HG03025 (cell line): Measurements from ENCODE around the gene LHX4.

Experiments used
- ATAC-seq: cut with Tn5 transposase; IDR thresholded peaks from one replicate; pipeline ENCODE4 v1.9.1; 2021; ENCODE audit warnings: mild to moderate bottlenecking, moderate library complexity; ENCODE audit not compliant: unreplicated experiment, low FRiP score

LHX4 gene

GRCh38 chr1:180288940-180289339, 58.9 kb downstream of the LHX4 start:
- ATAC-seq: no peak

GRCh38 chr1:180290265-180291001, 60.4 kb downstream of the LHX4 start:
- no peak for ATAC-seq

DNA sequence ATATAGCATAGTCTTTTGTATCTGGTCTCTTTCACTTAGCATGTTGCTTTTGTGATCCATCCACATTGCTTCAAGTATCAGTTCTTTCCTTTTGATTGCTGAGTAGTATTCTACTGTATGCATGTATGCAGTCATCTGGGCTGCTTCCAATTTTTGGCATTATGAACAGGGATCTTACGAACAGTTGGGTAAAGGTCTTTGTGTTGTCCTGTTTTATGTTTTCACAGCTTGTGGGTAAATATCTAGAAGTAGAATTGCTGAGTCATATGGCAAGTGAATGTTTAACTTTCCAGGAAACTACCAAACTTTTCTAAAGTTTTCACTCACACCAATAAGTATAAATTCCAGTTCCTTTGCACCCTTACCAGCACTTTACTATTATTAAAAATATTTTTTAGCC, 60.9 kb downstream of the LHX4 start:
- no peak for ATAC-seq

DNA sequence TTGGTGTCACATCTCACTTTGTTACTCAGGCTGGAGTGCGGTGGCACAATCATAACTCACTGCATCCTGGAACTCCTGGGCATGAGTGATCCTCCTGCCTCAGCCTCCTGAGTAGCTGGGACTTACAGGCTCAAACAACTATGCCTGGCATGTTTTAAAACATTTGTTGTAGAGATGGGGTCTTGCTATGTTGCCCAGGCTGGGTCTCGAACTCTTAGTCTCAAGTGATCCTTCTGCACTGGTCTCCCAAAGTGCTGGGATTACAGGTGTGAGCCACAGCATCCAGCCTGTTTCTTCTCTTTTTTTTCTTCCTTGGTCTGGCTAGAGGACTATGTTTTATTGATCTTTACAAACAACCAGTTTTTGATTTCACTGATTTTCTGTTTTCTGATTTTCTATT, 64.6 kb downstream of the LHX4 start:
- no peak for ATAC-seq

DNA sequence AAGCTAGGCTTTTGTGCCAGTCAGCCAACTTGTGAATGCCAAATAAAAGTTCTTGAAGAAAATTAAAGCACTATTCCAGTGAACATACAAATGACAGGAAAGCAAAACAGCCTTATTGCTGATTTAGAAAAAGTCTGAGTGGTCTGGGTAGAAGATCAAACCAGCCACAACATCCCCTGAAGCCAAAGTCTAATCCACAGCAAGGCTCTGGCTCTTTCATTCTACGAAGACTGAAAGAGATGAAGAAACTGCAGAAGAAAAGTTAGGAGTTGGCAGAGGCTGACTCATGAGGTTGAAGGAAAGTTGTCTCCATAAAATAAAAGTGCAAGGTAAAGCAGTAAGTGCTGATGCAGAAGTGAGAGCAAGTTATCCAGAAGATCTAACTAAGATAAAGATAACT, 65.9 kb downstream of the LHX4 start:
- ATAC-seq: no peak

GRCh38 chr1:180299479-180300221, 69.6 kb downstream of the LHX4 start:
- ATAC-seq: no peak

DNA sequence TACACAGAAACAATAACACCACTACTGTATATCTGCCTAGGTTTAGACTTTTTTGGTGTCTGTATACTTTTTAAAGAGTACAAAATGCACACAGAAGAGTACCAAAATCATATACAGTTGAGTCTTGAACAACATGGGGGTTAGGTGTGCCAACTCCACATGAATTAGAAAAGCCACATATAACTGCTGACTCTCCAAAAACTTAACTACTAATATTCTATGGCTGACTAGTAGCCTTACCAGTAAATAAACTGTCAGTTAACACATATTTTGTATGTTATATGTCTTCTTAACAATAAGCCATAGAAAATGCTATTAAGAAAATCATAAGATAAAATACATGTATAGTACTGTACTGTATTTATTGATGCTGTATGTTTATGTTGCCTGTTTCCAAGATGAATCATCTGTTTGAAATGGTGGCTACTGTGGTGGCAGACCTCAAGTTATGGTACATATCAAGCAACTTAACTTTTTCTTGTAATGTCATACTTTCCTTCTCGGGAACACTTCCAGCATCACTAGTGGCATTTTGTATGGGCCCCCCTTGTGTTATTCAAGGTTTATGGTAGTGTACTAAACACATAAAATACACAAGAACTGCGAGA, 71.2 kb downstream of the LHX4 start:
- ATAC-seq: no peak

- ATAC-seq: no peak
Observed at GRCh38 chr1:180309338-180309737, 79.3 kb downstream of the LHX4 start.

GRCh38 chr1:180310095-180310494, 80.0 kb downstream of the LHX4 start:
- no peak for ATAC-seq

DNA sequence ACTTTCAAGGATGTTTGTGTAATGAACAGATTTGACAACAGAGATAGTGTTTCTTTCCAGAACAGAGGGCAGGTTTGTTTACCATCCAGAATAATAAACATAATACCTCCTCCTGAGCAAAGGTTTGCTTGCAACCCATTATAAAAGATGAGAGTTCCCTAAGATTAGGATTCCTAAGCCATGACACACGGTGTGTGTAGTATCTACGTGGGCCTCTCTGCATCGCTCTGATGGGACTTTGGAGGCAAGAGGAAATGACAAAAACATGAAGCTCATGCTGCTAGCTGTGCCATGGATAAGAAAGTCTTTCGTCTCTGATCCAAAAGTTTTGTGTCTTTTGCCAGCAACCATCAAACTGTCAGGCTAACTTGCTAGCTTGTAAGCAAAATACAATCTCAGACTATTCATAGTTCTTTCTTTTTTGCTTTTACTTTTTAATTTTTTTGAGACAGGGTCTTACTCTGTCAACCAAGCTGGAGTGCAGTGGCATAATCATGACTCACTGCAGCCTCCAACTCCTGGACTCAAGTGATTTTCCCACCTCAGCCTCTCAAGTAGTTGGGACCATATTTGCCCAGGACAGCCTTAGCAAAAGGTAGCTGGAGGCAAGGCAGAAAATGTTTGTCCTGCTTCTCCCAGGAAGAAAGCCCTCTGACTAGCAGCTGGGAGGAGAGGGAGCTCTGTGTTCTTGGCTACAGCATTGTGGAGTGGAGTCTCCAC, 81.1 kb downstream of the LHX4 start:
- no peak for ATAC-seq

GRCh38 chr1:180312926-180313325, 82.9 kb downstream of the LHX4 start:
- no peak for ATAC-seq

GRCh38 chr1:180327089-180327488, 97.0 kb downstream of the LHX4 start:
- no peak for ATAC-seq
